ENCODE data around the gene HDAC8. TPM values are rescaled to one million over a fixed set of nuclear protein-coding genes. Genes with fewer than 3 reads are reported as not detected.
"Not testable (repeated sequence)": the region's sequence is repeated elsewhere in the genome, so short reads cannot be mapped to it uniquely, and the experiment has no call there.

The HDAC8 gene
- total and polyA plus RNA-seq, 2 experiments from 2014 or later = 36.6 to 40.3 TPM

DNA sequence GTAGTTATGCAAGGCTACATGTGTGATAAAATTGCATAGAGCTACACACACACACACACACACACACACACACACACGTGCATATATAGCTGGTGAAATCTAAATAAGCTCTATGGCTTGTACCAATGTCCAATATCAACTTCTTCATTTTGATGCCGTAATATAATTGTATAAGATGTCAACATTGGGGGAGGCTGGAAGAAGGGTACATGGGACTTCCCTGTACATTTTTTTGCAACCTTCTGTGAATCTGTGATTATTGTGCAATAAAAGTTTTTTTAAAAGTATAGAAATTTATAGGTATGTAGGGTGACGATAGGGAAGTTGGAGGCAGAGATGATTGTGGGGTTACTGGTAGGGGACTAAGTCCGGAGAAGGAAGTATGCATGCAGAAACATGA lies 105.5 kb downstream of the HDAC8 start:
- Histone ChIP-seq H3K4me1 (ENCODE audit: low read depth) (no peaks in the 10 kb centered on the region), H3K27me3 (no peaks in the 10 kb centered on the region), H3K36me3 (peaks cover 4% of the 10 kb centered on the region), H3K9me3 (ENCODE audit: low read depth) (no peaks in the 10 kb centered on the region), H3K4me3 (no peak overlapping the region), H3K27ac (no peak overlapping the region)
- DNase-seq (ENCODE audit: low read depth in 1 of 2, low spot score in 1 of 2) = no peak
- TF ChIP-seq, protein P1, sequence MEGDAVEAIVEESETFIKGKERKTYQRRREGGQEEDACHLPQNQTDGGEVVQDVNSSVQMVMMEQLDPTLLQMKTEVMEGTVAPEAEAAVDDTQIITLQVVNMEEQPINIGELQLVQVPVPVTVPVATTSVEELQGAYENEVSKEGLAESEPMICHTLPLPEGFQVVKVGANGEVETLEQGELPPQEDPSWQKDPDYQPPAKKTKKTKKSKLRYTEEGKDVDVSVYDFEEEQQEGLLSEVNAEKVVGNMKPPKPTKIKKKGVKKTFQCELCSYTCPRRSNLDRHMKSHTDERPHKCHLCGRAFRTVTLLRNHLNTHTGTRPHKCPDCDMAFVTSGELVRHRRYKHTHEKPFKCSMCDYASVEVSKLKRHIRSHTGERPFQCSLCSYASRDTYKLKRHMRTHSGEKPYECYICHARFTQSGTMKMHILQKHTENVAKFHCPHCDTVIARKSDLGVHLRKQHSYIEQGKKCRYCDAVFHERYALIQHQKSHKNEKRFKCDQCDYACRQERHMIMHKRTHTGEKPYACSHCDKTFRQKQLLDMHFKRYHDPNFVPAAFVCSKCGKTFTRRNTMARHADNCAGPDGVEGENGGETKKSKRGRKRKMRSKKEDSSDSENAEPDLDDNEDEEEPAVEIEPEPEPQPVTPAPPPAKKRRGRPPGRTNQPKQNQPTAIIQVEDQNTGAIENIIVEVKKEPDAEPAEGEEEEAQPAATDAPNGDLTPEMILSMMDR (IDR thresholded peaks at IDR 0.05; ENCODE audit: low read depth, low read length) = no peak

DNA sequence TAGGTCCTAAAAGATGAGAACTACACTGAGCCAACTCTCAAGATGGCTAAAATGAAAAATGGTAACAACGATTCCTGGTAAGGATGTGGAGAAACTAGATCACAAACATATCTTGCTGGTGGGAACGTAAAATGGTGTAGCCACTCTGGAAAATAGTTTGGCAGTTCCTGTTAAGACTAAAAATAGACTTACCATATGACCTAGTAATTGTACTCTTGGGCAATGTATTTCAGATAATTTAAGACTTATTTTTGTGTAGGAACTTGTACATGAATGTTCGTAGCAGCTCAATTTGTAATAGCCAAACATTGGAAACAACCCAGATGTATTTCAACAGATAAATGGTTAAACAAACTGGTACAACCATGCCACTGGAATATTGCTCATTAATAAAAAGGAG lies 106.2 kb downstream of the HDAC8 start:
- Histone ChIP-seq H3K27ac (no peak overlapping the region), H3K9me3 (ENCODE audit: low read depth) (no peaks in the 10 kb centered on the region), H3K4me3 (no peak overlapping the region), H3K36me3 (peaks cover 7% of the 10 kb centered on the region), H3K4me1 (ENCODE audit: low read depth) (no peaks in the 10 kb centered on the region), H3K27me3 (no peaks in the 10 kb centered on the region)
- TF ChIP-seq, protein P1 (IDR thresholded peaks at IDR 0.05; ENCODE audit: low read depth, low read length) = no peak
- DNase-seq (ENCODE audit: low read depth in 1 of 2, low spot score in 1 of 2) = peak in 1 of 2 donors; percentile 46

DNA sequence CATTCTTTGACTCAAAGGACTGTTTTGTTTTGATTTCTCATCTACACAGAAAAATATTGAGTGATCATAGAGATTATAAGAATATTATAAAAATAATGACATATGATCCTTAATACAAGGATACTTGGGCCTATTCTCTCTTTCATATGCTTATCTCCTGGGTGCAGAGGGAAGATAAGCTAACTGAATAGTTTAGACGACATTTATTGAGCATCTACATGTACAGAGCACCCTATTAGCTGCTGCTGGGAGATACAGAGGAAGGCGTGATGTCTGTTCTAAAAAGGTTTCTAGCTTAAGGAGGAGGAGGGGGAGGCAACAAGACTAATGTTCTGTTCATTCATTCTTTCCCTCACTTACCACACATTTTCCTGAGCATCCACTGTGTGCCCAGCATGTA lies 106.8 kb downstream of the HDAC8 start:
- no peak for DNase-seq (ENCODE audit: low read depth in 1 of 2, low spot score in 1 of 2)
- Histone ChIP-seq H3K27ac (no peak overlapping the region), H3K4me1 (ENCODE audit: low read depth) (no peaks in the 10 kb centered on the region), H3K4me3 (no peak overlapping the region), H3K27me3 (no peaks in the 10 kb centered on the region), H3K36me3 (peaks cover 7% of the 10 kb centered on the region), H3K9me3 (ENCODE audit: low read depth) (no peaks in the 10 kb centered on the region)
- TF ChIP-seq, protein P1 (IDR thresholded peaks at IDR 0.05; ENCODE audit: low read depth, low read length) = no peak

DNA sequence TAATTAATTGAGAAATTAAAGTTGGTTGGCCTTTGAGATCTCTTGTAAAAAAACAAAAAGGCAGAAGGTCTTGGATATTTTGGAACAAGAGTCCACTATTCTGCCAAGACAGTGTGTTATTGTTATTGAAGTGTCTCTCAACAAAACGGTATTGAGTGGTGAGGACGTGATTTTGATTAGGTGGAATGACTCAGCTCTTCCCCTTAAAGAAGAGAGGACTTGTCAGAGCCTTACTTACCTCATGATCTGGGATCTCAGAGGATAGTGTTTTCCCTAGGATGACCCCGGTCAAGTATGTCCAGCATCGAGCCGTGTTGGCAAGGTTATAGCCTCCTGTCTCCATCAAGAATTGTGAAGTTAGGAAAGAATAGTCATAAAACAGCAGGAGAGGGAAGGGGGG lies 110.9 kb downstream of the HDAC8 start:
- Histone ChIP-seq H3K9me3 (ENCODE audit: low read depth) (no peaks in the 10 kb centered on the region), H3K36me3 (peaks cover 7% of the 10 kb centered on the region), H3K27me3 (no peaks in the 10 kb centered on the region), H3K27ac (no peak overlapping the region), H3K4me3 (no peak overlapping the region), H3K4me1 (ENCODE audit: low read depth) (no peaks in the 10 kb centered on the region)
- DNase-seq (ENCODE audit: low read depth in 1 of 2, low spot score in 1 of 2) = peak in 1 of 2 donors; percentile 15
- TF ChIP-seq, protein P1 (IDR thresholded peaks at IDR 0.05; ENCODE audit: low read depth, low read length) = no peak

DNA sequence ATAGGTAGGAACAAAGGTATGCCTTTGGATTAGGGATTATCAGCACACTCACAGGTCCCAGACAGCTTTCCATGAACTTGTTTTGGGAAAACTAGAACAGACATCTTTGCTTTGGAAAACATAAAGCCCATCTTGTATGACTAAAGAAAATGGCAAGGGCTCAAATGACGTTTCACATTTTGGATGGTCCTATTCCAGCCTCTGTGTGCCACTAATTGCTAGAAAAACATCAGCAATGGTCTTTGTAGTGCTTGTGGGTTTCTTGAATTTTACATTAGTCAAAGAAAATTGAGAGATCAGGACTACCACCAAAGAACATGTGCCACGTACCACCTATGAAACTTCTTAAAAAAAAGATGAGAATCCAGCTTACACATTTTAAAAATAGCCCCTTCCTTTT lies 111.4 kb downstream of the HDAC8 start:
- no peaks in the 10 kb centered on the region for H3K4me1 ChIP-seq (ENCODE audit: low read depth)
- no peaks in the 10 kb centered on the region for H3K9me3 ChIP-seq (ENCODE audit: low read depth)
- TF ChIP-seq, protein P1 (IDR thresholded peaks at IDR 0.05; ENCODE audit: low read depth, low read length) = no peak
- DNase-seq (ENCODE audit: low read depth in 1 of 2, low spot score in 1 of 2) = no peak
- no peaks in the 10 kb centered on the region for H3K27me3 ChIP-seq
- H3K4me3 ChIP-seq = no peak overlapping the region
- peaks cover 7% of the 10 kb centered on the region for H3K36me3 ChIP-seq
- no peak overlapping the region for H3K27ac ChIP-seq

DNA sequence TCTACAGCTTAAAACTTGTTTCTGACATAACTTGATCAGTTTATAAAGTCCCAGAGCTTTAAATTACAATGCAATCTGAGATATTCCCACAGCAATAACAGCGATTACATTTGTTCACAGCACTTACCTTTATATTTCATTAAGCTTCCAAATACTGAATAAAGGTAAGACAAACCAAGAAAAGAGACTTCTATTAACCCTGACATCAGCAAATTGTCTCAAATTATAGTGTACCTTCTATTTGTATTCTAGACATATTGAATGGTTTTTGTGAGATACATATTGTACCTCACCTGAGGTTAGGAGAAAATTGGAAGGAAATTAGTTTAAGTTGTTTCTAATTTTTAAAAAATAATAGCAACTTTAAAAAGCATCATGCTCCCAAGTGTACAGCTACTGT lies 111.9 kb downstream of the HDAC8 start:
- TF ChIP-seq, protein P1 (IDR thresholded peaks at IDR 0.05; ENCODE audit: low read depth, low read length) = no peak
- H3K36me3 ChIP-seq = peaks cover 7% of the 10 kb centered on the region
- DNase-seq (ENCODE audit: low read depth in 1 of 2, low spot score in 1 of 2) = no peak

DNA sequence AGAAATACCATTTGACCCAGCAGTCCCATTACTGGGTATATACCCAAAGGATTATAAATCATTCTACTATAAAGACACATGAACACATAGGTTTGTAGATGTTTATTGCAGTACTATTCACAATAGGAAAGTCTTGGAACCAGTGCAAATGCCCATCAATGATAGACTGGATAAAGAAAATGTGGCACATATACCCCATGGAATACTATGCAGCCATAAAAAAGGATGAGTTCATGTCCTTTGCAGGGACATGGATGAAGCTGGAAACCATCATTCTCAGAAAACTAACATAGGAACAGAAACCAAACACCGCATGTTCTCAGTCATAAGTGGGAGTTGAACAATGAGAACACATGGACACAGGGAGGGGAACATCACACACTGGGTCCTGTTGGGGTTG lies 123.6 kb downstream of the HDAC8 start:
- not testable (repeated sequence) for H3K36me3 ChIP-seq; H3K4me1 ChIP-seq (ENCODE audit: low read depth); DNase-seq (ENCODE audit: low read depth in 1 of 2, low spot score in 1 of 2); H3K27ac ChIP-seq; H3K9me3 ChIP-seq (ENCODE audit: low read depth); H3K4me3 ChIP-seq; H3K27me3 ChIP-seq

More for the DNA sequence above, 111.9 kb downstream of the HDAC8 start:
- H3K4me1 ChIP-seq (ENCODE audit: low read depth) = no peaks in the 10 kb centered on the region
- H3K4me3 ChIP-seq = no peak overlapping the region
- no peak overlapping the region for H3K27ac ChIP-seq
- no peaks in the 10 kb centered on the region for H3K27me3 ChIP-seq
- no peaks in the 10 kb centered on the region for H3K9me3 ChIP-seq (ENCODE audit: low read depth)

DNA sequence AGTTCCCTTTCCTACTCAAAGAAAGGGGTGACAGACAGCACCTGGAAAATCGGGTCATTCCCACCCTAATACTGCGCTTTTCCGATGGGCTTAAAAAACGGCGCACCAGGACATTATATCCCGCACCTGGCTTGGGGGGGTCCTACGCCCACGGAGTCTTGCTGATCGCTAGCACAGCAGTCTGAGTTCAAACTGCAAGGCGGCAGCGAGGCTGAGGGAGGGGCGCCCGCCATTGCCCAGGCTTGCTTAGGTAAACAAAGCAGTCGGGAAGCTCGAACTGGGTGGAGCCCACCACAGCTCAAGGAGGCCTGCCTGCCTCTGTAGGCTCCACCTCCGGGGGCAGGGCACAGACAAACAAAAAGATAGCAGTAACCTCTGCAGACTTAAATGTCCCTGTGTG lies 131.9 kb downstream of the HDAC8 start:
- H3K27me3 ChIP-seq; DNase-seq (ENCODE audit: low read depth in 1 of 2, low spot score in 1 of 2); H3K9me3 ChIP-seq (ENCODE audit: low read depth); H3K36me3 ChIP-seq; H3K4me3 ChIP-seq; H3K4me1 ChIP-seq (ENCODE audit: low read depth); H3K27ac ChIP-seq: not testable (repeated sequence)

All from cardiac muscle cell (in vitro differentiated cells and primary cell).